ENCODE measurements around the gene C20orf96.
"Not testable (repeated sequence)": the region's sequence is repeated elsewhere in the genome, so short reads cannot be mapped to it uniquely, and the experiment has no call there.

Gene C20orf96

DNA sequence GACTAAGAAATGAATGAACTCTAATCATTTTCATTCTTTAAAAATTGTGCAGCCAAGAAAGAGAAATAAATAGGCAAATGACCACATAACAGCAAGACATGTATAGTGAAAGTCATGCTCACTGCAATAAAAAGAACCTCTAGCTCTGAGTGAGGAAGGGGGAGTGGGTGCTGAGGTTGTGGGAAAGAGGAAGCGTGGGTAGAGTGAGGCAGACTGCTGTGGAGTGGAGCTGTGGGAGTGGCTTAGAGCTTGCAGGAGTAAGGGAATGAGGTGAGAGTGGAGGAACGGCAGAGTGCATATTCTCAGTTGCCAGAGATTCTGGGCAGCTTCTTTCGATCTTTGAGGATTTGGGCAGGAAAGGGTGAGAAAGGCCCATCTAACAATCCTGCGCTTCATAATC, 53.1 kb downstream of the C20orf96 start:
- no peak for DNase-seq (ENCODE audit: low read depth)

DNA sequence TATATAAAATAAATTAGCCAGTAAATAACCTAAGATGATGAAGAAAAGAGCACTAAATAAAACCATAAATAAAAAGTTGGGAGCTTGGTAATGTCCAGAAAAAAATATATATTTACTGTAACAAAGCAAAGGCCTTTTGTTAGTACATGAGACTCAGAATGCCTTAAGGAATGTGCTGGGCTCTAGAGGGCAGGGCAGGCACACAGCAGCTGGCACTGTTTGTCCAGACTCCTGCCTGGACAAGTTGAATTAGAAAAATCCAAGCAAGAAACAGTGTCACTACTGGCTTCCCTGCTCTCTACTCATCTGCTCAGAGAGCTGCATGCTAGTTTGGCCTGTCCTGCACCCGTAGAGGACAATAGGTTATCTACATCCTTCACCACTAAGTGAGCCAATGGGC, 54.7 kb downstream of the C20orf96 start:
- no peak for DNase-seq (ENCODE audit: low read depth)

DNA sequence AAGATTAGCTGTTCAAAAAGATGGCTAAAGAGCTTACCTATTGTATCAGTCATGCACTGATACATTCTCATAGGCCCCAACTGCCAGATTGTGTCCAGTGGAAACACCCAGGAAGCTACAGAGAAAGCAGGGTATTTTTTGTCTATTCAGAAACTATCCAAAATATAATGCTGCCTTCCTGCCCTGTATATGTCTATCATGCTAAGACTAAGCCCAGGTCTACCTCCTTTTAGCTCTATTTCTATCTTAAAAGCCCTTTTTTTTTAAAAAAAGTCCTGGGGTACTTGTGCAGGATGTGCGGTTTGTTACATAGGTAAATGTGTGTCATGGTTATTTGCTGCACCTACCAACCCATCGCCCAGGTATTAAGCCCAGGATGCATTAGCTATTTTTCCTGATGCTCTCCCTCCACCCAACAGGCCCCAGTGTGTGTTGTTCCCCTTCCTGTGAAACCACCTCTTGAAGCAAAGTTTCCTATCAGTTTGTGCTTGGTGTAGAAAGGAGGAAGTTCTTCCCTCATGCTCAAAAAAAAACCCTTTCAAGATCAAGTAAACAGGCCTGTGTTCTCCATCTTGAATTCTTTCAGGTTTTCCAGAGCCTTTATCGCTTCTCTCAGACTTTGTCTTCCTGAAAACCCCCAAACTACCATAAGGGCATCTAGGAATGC, 63.0 kb downstream of the C20orf96 start:
- no peak for DNase-seq (ENCODE audit: low read depth)

DNA sequence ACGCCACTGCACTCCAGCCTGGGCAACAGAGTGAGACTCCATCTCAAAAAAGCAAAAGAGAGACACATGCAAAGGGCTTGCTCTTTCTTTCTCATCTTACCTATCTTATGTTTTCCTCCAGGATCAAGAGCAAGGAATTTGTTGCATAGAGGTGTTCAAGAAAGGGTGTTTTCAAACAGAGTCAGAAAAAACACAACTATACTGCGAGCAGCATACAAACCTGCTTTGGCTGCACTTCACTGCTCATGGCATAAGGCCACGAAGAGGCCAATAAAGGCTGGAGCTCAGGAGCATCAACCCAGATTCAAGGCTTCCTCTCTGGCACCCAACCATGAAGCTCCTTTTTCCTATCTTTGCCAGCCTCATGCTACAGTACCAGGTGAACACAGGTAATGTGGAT, 63.6 kb downstream of the C20orf96 start, which contains the start of gene DEFB129:
Gene DEFB129 (plus strand): TSS at position 301 of the 400 bp plus-strand sequence. CDS start 31 bp downstream, at position 332.
- no peak for DNase-seq (ENCODE audit: low read depth)

DNA sequence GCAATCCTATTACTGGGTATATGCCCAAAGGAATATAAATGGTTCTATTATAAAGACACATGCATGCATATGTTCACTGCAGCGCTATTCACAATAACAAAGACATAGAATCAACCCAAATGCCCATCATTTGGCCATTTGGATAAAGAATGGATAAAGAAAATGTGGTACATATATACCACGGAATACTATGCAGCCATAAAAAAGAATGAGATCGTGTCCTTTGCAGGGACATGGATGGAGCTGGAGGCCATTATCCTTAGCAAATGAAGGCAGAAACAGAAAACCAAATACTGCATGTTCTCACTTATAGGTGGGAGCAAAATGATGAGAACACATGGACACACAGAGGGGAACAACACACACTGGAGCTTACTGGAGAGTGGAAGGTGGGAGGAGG, 64.7 kb downstream of the C20orf96 start:
- not testable (repeated sequence) for DNase-seq (ENCODE audit: low read depth)

DNA sequence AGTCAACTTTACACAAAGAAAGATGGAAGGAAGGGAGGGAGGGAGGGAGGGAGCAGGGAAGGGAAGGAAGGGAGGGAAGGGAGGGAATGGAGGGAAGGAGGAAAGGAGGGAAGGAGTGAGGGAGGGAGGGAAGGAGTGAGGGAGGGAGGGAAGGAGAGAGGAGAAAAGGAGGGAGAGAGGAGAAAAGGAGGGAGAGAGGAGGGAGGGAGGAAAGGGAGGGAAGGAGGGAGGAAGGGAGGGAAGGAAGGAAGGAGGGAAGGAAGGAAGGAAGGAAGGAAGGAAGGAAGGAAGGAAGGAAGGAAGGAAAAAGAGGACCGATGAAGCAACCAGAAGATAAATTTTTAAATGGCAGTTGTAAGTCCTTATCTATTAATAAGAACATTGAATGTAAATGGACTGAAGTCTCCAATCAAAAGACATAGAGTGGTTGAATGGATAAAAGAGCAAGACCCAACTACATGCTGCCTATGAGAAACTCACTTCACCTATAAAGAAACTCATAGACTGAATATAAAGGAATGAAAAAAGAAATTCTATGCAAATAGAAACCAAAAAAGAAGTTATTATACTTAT, 69.2 kb downstream of the C20orf96 start:
- DNase-seq (ENCODE audit: low read depth): no peak

Measured in stimulated activated CD8-positive, alpha-beta memory T cell treated with anti-CD3 and anti-CD28 coated beads, Interleukin-15, amount 100 ng/mL, for 1 hour (primary cell).